Measurements from ENCODE around the gene ADA. TPM values are rescaled to one million over a fixed set of nuclear protein-coding genes. Genes with fewer than 3 reads are reported as not detected.

The ADA gene
- total and polyA plus RNA-seq, 2 experiments from 2014 or later: 8.6 to 17.5 TPM

GRCh38 chr20:44582311-44583025 is 69.0 kb downstream of the ADA start, which contains the start of gene PKIG:
Gene PKIG, plus strand, starts transcription at chr20:44582579. Its CDS starts 31,978 bp downstream, at chr20:44614557.
- Histone ChIP-seq H3F3A (ENCODE audit: insufficient read depth) (peaks cover 23% of the 10 kb centered on the region), H3K4me1 (ENCODE audit: insufficient read depth) (peaks cover 26% of the 10 kb centered on the region), H2AFZ (peak within 1 kb of the TSS; percentile 69), H3K27ac (peak within 1 kb of the TSS; percentile 85), H3K27me3 (replicated peaks; ENCODE audit: insufficient read depth) (no peaks in the 10 kb centered on the region), H4K20me1 (ENCODE audit: insufficient read depth) (no peaks in the 10 kb centered on the region), H3K79me2 (ENCODE audit: insufficient read depth) (peaks cover 49% of the 10 kb centered on the region), H3K9ac (peak within 1 kb of the TSS; percentile 89), H3K36me3 (ENCODE audit: low read depth) (no peaks in the 10 kb centered on the region), H3K9me3 (ENCODE audit: low read depth) (no peaks in the 10 kb centered on the region), H3K4me2 (ENCODE audit: unreplicated experiment) (peak within 1 kb of the TSS; percentile 97), H3K9me2 (ENCODE audit: insufficient read depth) (no peaks in the 10 kb centered on the region), H3K4me3 (peak within 1 kb of the TSS; percentile 82)
- 0 to 1% methylated on average over 6 of the region's 6 CpGs for WGBS, 2 experiments (ENCODE audit: low coverage in 1 of 2, low lambda C conversion rate in 2 of 2, missing lambda C conversion rate in 2 of 2)
- TF ChIP-seq EZH2phosphoT487 (IDR thresholded peaks at IDR 0.05; ENCODE audit: insufficient read depth, low read depth) (no peak), EZH2 (IDR thresholded peaks at IDR 0.05; ENCODE audit: insufficient read depth, poor library complexity, severe bottlenecking) (no peak)
- in situ Hi-C loops (cut with MboI): no loop called here
- peak; percentile 88 for DNase-seq

DNA sequence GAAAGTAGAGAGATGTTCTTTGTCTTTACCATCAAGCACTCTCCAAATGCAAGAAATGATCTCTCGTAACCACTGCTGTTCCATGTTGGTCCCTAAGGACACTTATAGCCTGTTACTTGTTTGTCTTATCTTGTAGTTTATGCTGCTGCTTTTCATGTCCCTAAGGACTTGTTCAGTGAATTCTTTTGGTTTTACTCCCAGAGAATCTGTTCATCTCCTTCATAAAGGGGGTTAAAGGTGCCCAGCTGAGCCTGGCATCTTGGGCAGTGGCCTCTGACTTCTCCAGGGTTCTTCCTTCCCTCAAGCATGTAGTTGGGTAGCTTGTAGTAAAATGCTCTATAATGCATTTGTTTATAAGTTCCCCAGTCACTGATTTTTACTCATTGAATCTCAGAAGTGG is 70.0 kb downstream of the ADA start:
- no peaks in the 10 kb centered on the region for H3K27me3 ChIP-seq (replicated peaks; ENCODE audit: insufficient read depth)
- H3K4me1 ChIP-seq (ENCODE audit: insufficient read depth): peaks cover 32% of the 10 kb centered on the region
- peaks cover 39% of the 10 kb centered on the region for H3K79me2 ChIP-seq (ENCODE audit: insufficient read depth)
- peak overlapping the region; percentile 82; the same call in 1 of the 2 replicates for H3K4me3 ChIP-seq
- H3K36me3 ChIP-seq (ENCODE audit: low read depth): no peaks in the 10 kb centered on the region
- peak overlapping the region; percentile 97 for H3K4me2 ChIP-seq (ENCODE audit: unreplicated experiment)
- peaks cover 30% of the 10 kb centered on the region for H3F3A ChIP-seq (ENCODE audit: insufficient read depth)
- in situ Hi-C loops (cut with MboI): no loop called here
- H3K9ac ChIP-seq: peak overlapping the region; percentile 89; the same call in 1 of the 2 replicates
- no peaks in the 10 kb centered on the region for H4K20me1 ChIP-seq (ENCODE audit: insufficient read depth)
- TF ChIP-seq EZH2 (IDR thresholded peaks at IDR 0.05; ENCODE audit: insufficient read depth, poor library complexity, severe bottlenecking) (no peak), EZH2phosphoT487 (IDR thresholded peaks at IDR 0.05; ENCODE audit: insufficient read depth, low read depth) (no peak)
- no peak overlapping the region for H2AFZ ChIP-seq
- DNase-seq: no peak
- no peaks in the 10 kb centered on the region for H3K9me3 ChIP-seq (ENCODE audit: low read depth)
- peak overlapping the region; percentile 85 for H3K27ac ChIP-seq
- WGBS, 2 experiments (ENCODE audit: low coverage in 1 of 2, low lambda C conversion rate in 2 of 2, missing lambda C conversion rate in 2 of 2): 92 to 100% methylated on average over 1 of the region's 1 CpG
- no peaks in the 10 kb centered on the region for H3K9me2 ChIP-seq (ENCODE audit: insufficient read depth)

DNA sequence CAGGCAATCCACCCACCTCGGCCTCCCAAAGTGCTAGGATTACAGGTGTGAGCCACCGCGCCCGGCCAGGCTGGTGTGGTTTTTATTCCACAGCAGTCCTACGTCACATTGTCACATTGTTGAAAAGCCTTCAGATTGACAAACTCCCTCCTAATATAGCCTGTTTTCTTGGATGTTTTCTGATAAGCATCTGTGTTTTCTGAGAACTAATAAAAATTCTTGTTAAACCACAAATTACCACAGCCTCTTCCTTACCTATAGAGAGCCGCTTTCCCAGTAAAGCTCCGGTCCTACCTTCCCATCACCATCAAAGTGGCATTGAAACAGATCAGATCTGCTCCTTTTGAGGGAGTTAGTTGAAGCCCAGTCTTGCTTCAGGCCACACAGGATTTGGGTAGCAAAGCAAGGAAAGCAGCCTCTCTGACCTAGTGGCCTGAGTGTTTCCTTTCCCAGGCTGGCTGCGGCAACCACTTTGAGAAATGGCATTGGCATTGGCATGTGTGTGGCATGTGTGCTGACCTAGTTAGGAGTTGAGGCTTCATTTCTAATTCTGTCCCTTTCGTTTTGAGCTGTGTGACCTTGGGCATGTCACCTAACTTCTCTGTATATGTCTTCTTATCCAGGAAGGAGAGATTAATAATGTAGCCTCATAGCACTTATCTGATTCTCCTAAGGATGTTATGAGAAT is 70.8 kb downstream of the ADA start:
- Histone ChIP-seq H3K9ac (no peak overlapping the region), H2AFZ (no peak overlapping the region), H3K27me3 (replicated peaks; ENCODE audit: insufficient read depth) (no peaks in the 10 kb centered on the region), H3K9me2 (ENCODE audit: insufficient read depth) (no peaks in the 10 kb centered on the region), H3K36me3 (ENCODE audit: low read depth) (no peaks in the 10 kb centered on the region), H3K79me2 (ENCODE audit: insufficient read depth) (peaks cover 31% of the 10 kb centered on the region), H4K20me1 (ENCODE audit: insufficient read depth) (no peaks in the 10 kb centered on the region), H3K27ac (no peak overlapping the region), H3F3A (ENCODE audit: insufficient read depth) (peaks cover 36% of the 10 kb centered on the region), H3K4me3 (no peak overlapping the region), H3K9me3 (ENCODE audit: low read depth) (no peaks in the 10 kb centered on the region), H3K4me2 (ENCODE audit: unreplicated experiment) (no peak overlapping the region), H3K4me1 (ENCODE audit: insufficient read depth) (peaks cover 38% of the 10 kb centered on the region)
- 98 to 99% methylated on average over 9 of the region's 9 CpGs for WGBS, 2 experiments (ENCODE audit: low coverage in 1 of 2, low lambda C conversion rate in 2 of 2, missing lambda C conversion rate in 2 of 2)
- TF ChIP-seq EZH2 (IDR thresholded peaks at IDR 0.05; ENCODE audit: insufficient read depth, poor library complexity, severe bottlenecking) (no peak), EZH2phosphoT487 (IDR thresholded peaks at IDR 0.05; ENCODE audit: insufficient read depth, low read depth) (no peak)
- in situ Hi-C loops (cut with MboI): no loop called here
- no peak for DNase-seq

DNA sequence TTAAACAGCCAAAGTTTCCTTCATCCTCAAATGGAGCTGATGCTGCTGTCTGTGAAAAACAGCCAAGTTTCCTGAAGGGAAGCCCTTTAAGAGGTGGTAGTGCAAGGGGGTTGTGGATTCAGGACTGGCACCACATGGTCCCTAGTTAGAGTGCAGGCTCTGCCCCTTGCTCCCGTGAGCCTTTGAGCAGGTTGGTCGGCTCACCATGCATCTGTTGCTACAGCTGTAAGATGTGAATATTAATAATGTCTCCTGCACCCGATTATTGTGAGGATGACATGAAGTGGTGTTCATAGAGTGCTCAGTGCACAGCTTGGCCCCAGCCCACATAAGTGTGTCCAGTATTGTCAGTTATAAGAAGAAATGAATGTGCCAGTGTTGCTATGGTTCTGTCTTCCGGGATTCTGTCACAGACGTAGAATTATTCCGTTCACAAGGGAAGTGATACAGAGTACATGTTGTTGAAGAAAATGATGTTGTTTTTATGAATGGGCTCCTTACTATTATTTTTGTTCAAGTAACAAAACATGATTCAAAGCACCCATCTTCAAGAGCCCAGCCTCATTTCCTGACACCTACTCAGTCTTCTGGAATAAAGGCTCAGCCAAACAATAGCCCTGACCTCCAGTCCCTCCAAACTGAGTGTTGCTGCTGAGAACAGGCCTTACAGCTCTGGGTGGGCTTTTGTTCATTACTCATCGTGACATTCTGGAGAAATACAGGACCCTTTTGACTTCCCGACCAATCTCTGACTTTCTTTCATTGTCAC is 72.0 kb downstream of the ADA start:
- DNase-seq: peak; percentile 6
- Histone ChIP-seq H4K20me1 (ENCODE audit: insufficient read depth) (no peaks in the 10 kb centered on the region), H3K4me1 (ENCODE audit: insufficient read depth) (peaks cover 38% of the 10 kb centered on the region), H2AFZ (no peak overlapping the region), H3K9me2 (ENCODE audit: insufficient read depth) (no peaks in the 10 kb centered on the region), H3K4me2 (ENCODE audit: unreplicated experiment) (no peak overlapping the region), H3K27ac (no peak overlapping the region), H3K9me3 (ENCODE audit: low read depth) (no peaks in the 10 kb centered on the region), H3K9ac (no peak overlapping the region), H3K36me3 (ENCODE audit: low read depth) (no peaks in the 10 kb centered on the region), H3K79me2 (ENCODE audit: insufficient read depth) (peaks cover 24% of the 10 kb centered on the region), H3F3A (ENCODE audit: insufficient read depth) (peaks cover 36% of the 10 kb centered on the region), H3K27me3 (replicated peaks; ENCODE audit: insufficient read depth) (no peaks in the 10 kb centered on the region), H3K4me3 (no peak overlapping the region)
- TF ChIP-seq EZH2phosphoT487 (IDR thresholded peaks at IDR 0.05; ENCODE audit: insufficient read depth, low read depth): no peak
- no peak for TF ChIP-seq EZH2 (IDR thresholded peaks at IDR 0.05; ENCODE audit: insufficient read depth, poor library complexity, severe bottlenecking)
- in situ Hi-C loops (cut with MboI): no loop called here
- 77 to 80% methylated on average over 8 of the region's 8 CpGs for WGBS, 2 experiments (ENCODE audit: low coverage in 1 of 2, low lambda C conversion rate in 2 of 2, missing lambda C conversion rate in 2 of 2)

All from GM23248 (cell line).